Sciatic nerve (tissue), 2 donors: ENCODE data around the gene TTLL5. TPM values are rescaled to one million over a fixed set of nuclear protein-coding genes. Genes with fewer than 3 reads are reported as not detected.
"Not testable (repeated sequence)": the region's sequence is repeated elsewhere in the genome, so short reads cannot be mapped to it uniquely, and the experiment has no call there.

ENCODE experiments used
- ATAC-seq: fragments of 200-7000 bp; cut with Tn5 transposase; one replicate; pipeline ENCODE4 v1.9.1; 2020; ENCODE audit warnings: mild to moderate bottlenecking, moderate library complexity
- DNase-seq: peaks from one replicate; pipeline ENCODE4 v3.0.0-alpha.2; 2020; ENCODE audit warnings: low spot score
- intact Hi-C: fragments of 100-400 bp; cut with DNase I; formaldehyde crosslinking; loops from one replicate; pipeline ENCODE4 v1.14.2; 2022
- total RNA-seq: library from RNA; stranded (reverse); fragmentation: NEBNext Ultra II Directional; extraction: Animal tissue kit (Norgen Biotek cat#: 25700); gene quantifications from one replicate; pipeline ENCODE4 v1.2.1, GENCODE V29; 2021
- donor health status: DM: no; HTN: no; CAD: no.
- donor health status: DM: no; HTN: no; CAD: no.

The TTLL5 gene
- total RNA-seq, 1 donor from 2014 or later, result 44.0 TPM

- intact Hi-C loops, result no loop called here
- no peak for ATAC-seq
- no peak for DNase-seq
Observed at GRCh38 chr14:75690010-75690409, 29.0 kb downstream of the TTLL5 start.

GRCh38 chr14:75695025-75695424 lies 34.0 kb downstream of the TTLL5 start:
- DNase-seq, ATAC-seq, intact Hi-C loops: not testable (repeated sequence)

- intact Hi-C loops, result no loop called here
- ATAC-seq, result no peak
- no peak for DNase-seq
Observed at GRCh38 chr14:75697386-75697785, 36.3 kb downstream of the TTLL5 start.

DNA sequence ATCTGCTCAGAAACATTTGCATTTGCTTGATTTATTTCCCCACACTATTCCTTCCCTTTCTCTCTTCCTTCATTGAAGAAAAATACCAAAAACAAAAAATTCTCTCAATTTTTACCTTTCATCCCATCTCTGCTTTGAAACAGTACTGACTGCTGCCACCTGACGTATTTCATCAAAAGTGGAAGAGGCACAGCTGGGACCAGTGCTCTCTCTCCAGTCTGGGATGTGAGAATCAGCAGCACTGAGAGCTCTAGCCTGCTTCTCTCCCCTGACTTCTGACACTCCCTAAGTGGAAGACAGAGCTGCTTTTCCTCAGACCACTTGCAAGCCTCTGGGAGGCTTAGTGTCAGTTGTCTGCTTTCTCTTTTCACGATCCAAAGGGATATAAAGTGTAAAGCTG lies 36.9 kb downstream of the TTLL5 start:
- ATAC-seq (no peak), DNase-seq (no peak)
- intact Hi-C loops, result no loop called here

DNA sequence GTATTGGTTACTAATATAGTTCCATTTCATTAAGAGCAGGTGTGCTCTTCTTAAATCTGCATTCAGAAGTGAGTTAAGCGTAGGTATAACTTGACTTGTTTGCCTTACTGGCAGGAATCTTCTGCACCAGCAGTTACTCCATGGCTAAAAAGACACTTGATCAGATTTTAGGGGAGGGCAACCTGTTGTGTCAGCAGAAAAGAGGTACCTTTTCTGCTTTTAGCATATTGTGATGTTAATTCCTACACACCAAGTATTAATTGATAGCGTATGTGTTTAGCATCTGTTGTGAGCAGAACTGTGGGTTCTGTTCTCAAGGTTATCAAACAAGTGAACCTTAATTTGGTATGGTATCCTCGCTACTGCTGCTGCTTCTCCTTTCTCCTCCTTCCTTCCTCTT lies 38.3 kb downstream of the TTLL5 start:
- intact Hi-C loops, result no loop called here
- ATAC-seq, result no peak

DNA sequence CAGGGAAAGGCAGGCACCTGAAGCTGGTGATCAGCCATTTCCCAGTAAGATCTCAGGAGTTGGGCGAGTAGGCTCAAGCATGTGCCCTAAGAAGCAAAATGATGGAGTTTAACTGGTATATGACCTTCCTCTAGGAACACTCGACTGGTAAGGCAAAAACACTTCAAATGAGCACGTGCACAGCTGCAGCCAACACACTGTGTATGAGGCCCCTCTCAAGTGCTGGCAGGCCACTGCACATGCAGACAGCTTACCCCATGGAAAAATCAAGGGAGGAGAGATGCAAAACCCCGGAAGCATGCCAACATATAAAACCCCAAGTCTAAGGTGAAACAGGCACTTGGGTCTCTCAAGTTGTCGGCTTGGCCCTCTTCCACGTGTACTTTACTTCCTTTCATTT lies 39.2 kb downstream of the TTLL5 start:
- no peak for ATAC-seq
- intact Hi-C loops, result loop anchor here (5.0 kb wide), 1 partner anchor 52 kb away; no protein-coding TSS in a partner anchor
- no peak for DNase-seq

More for the DNA sequence above, 38.3 kb downstream of the TTLL5 start:
- DNase-seq, result no peak

- DNase-seq (no peak), ATAC-seq (no peak)
- intact Hi-C loops, result loop anchor here (5.0 kb wide), 1 partner anchor 50 kb away; no protein-coding TSS in a partner anchor
Observed at GRCh38 chr14:75702122-75702521, 41.1 kb downstream of the TTLL5 start.

- intact Hi-C loops, result loop anchor here (5.0 kb wide), 1 partner anchor 50 kb away; no protein-coding TSS in a partner anchor
- DNase-seq (no peak), ATAC-seq (peak; percentile 79)
Observed at GRCh38 chr14:75702616-75703261, 41.7 kb downstream of the TTLL5 start.

GRCh38 chr14:75703467-75703866 lies 42.4 kb downstream of the TTLL5 start:
- no peak for DNase-seq
- no peak for ATAC-seq
- intact Hi-C loops, result loop anchor here (5.0 kb wide), 1 partner anchor 49 kb away; no protein-coding TSS in a partner anchor

GRCh38 chr14:75705014-75705413 lies 44.0 kb downstream of the TTLL5 start:
- intact Hi-C loops, result no loop called here
- no peak for ATAC-seq
- DNase-seq, result no peak

DNA sequence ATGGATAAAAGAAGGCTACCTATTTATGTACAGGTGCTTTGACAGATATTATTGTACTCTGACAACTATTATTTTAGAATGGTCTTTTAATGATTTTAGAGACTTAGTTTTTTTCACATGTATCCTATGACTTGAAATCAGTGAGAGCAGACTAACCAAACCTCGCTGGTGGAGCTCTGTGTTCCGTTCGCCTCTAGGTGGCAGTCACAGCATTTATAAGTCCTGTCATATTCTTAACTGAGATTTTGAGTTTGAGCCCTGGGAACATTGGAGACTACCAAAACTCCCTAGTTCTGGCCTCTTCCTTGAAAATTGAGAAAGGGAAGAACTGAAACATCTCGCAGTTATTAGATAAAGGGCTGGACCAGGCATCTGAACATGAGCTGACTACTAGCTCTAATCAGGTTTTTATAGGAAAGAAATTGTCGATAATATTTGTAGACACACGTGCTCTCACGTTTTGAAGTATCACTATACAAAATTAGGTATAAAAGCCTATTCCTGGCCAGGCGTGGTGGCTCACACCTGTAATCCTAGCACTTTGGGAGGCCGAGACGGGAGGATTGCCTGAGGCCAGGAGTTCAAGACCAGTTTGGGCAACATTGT lies 48.3 kb downstream of the TTLL5 start:
- peak; percentile 90 for ATAC-seq
- intact Hi-C loops, result no loop called here
- DNase-seq, result peak; percentile 85

DNA sequence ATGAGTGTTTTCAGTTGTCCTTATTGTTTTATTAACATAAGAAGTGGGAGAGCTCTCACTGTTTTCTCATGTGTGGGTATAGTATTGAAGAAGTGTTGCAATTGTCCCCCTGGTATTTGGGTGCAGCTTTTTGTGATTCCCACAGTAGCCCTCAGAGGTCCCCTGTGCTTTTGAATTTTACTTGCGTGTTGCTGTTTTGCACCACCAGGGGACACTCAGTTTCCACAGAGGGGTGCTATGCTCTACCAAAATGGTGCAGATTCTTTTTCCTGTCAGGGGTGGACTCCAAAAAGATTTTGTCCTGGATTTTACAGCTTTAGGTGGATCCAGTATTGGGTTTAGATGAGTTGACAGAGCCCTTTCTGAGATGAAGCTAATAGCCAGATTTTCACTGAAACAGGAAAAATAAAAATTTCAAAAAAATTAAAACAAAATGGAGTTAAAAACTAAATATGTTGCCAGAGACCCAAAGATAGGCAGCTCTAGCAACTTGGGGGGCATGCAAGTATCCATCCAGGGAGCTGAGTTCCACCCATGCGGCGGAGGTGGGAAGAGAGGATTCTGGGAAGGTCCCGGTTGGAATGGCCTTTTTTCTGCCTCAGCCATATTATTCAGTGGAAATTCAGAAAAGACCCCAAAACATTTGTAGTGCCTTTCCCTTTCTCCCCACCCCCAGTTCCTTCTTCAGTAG lies 50.2 kb downstream of the TTLL5 start:
- intact Hi-C loops, result loop anchor here (5.0 kb wide), 1 partner anchor 271 kb away; the partner anchor contains the start of gene TGFB3
- DNase-seq (no peak), ATAC-seq (no peak)

GRCh38 chr14:75711796-75712211 lies 50.8 kb downstream of the TTLL5 start:
- DNase-seq (peak; percentile 61), ATAC-seq (peak; percentile 71)
- intact Hi-C loops, result loop anchor here (5.0 kb wide), 1 partner anchor 270 kb away; the partner anchor contains the start of gene TGFB3

DNA sequence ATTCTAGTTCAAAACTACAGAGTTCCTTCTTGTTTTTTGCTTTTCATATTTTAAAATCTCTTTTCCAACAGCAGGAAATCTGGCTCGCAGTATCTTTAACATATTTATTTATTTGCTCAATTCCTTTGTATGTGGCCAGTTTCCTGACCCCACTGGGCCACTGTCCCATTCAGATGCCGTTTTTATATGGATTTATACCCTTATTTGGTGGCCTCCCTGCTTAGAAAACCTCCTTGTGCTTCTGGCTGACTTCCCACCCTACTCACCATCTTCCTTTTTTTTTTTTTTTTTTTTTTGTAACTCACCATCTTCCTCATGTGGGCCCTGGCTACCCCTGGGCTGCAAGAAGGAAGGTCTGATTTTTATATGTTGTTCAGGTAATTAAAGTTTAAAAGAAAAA lies 53.9 kb downstream of the TTLL5 start:
- ATAC-seq (no peak), DNase-seq (no peak)
- intact Hi-C loops, result loop anchor here (5.0 kb wide), 1 partner anchor 267 kb away; the partner anchor contains the start of gene TGFB3

DNA sequence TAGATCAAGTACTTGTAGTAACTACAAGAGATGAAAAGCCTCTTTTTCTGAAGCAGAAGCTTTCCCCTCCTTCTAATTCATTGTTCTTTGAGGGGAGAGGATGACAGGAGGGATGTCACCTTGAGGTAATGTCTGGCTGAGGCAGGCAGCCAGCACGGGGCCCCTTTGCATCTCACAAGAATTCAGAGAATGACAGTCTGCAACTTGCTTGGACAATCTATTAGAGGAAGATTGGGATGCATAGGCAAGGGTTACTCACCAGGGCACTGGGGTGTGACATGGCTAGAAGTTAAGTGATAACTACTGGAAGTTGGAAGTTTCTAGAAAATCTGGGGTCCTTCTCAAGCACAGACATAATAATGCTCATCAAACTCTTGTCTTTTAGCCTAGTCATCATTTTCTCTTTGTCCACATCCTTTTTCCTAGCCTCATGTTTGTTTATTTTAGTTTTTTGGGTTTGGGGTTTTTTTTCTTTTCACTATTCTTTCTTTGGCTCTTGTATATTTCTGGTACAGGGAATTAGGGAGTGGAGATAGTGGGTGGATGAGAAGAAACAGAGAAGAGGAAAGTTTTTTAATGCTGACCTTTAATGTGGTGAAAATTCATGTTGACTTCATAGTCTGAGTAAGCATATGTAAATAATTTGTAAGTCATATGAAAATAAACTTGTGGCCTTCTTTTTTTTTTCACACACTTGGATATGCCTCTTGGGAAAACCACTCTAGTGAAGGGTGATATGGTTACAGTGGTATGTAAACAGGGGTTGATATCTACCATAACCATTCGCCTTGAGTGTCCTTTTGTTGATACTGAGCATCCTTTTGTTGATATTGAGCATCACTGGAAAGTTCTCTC lies 55.1 kb downstream of the TTLL5 start:
- no peak for ATAC-seq
- intact Hi-C loops, result no loop called here
- DNase-seq, result no peak

DNA sequence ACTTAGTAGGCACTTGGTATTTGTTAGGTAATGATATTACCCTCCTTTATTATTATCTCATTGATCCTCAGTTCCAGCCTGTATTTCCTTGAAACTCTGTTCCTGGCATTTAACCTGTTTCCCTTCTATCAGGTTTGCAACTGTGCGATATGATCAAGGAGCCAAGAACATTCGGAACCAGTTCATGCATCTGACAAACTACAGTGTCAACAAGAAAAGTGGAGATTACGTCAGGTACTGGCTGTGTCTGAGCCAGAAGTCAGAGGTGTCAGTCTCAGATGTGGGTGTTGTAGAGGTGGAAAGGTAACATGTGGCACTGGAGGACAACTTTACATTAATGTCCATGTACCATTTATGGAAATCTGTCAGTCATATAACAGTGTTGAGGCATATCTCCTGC lies 56.7 kb downstream of the TTLL5 start:
- ATAC-seq (no peak), DNase-seq (no peak)
- intact Hi-C loops, result no loop called here

- ATAC-seq (no peak), DNase-seq (no peak)
- intact Hi-C loops, result no loop called here
Observed at GRCh38 chr14:75718199-75718598, 57.2 kb downstream of the TTLL5 start.

GRCh38 chr14:75720116-75720515 lies 59.1 kb downstream of the TTLL5 start:
- DNase-seq, result no peak
- intact Hi-C loops, result no loop called here

More at GRCh38 chr14:75720116-75720515, 59.1 kb downstream of the TTLL5 start:
- no peak for ATAC-seq
